ENCODE data around the gene HDAC10. TPM values are rescaled to one million over a fixed set of nuclear protein-coding genes. Genes with fewer than 3 reads are reported as not detected.
A peak's percentile ranks its signal among the peaks of the same experiment; 100 is the strongest.
"Not testable (repeated sequence)": the region's sequence is repeated elsewhere in the genome, so short reads cannot be mapped to it uniquely, and the experiment has no call there.

Gene HDAC10
- total RNA-seq, 2 experiments from 2014 or later = 37.3 to 42.3 TPM

GRCh38 chr22:50277761-50278160, 26.7 kb upstream of the HDAC10 start:
- H3K4me3 Mint-ChIP-seq = no peak overlapping the region
- H3K36me3 Mint-ChIP-seq = peaks cover 3% of the 10 kb centered on the region

GRCh38 chr22:50276143-50276542, 25.1 kb upstream of the HDAC10 start:
- H3K4me3 Mint-ChIP-seq = no peak overlapping the region
- peaks cover 3% of the 10 kb centered on the region for H3K36me3 Mint-ChIP-seq
- H3K9me3 Mint-ChIP-seq = no peaks in the 10 kb centered on the region
- peaks cover 2% of the 10 kb centered on the region for H3K4me1 Mint-ChIP-seq
- peaks cover 15% of the 10 kb centered on the region for H3K27me3 Mint-ChIP-seq
- peak; percentile 63 for DNase-seq
- H3K27ac Mint-ChIP-seq = no peak overlapping the region

More at GRCh38 chr22:50277761-50278160, 26.7 kb upstream of the HDAC10 start:
- Mint-ChIP-seq H3K27ac (no peak overlapping the region), H3K9me3 (no peaks in the 10 kb centered on the region), H3K27me3 (peaks cover 8% of the 10 kb centered on the region), H3K4me1 (peaks cover 2% of the 10 kb centered on the region)
- DNase-seq = no peak

- no peak overlapping the region for H3K27ac Mint-ChIP-seq
- H3K4me1 Mint-ChIP-seq = peaks cover 2% of the 10 kb centered on the region
- DNase-seq = no peak
- peaks cover 2% of the 10 kb centered on the region for H3K36me3 Mint-ChIP-seq
- no peak overlapping the region for H3K4me3 Mint-ChIP-seq
- no peaks in the 10 kb centered on the region for H3K9me3 Mint-ChIP-seq
- peaks cover 16% of the 10 kb centered on the region for H3K27me3 Mint-ChIP-seq
Measured at GRCh38 chr22:50275181-50276055, 24.4 kb upstream of the HDAC10 start.

- H3K27ac Mint-ChIP-seq = no peak overlapping the region
- H3K9me3 Mint-ChIP-seq = no peaks in the 10 kb centered on the region
- H3K36me3 Mint-ChIP-seq = peaks cover 2% of the 10 kb centered on the region
- H3K4me3 Mint-ChIP-seq = no peak overlapping the region
- H3K27me3 Mint-ChIP-seq = peaks cover 16% of the 10 kb centered on the region
- no peak for DNase-seq
- H3K4me1 Mint-ChIP-seq = peaks cover 2% of the 10 kb centered on the region
Measured at GRCh38 chr22:50274771-50275170, 23.7 kb upstream of the HDAC10 start.

GRCh38 chr22:50274311-50274710, 23.2 kb upstream of the HDAC10 start:
- Mint-ChIP-seq H3K36me3 (peaks cover 2% of the 10 kb centered on the region), H3K9me3 (no peaks in the 10 kb centered on the region), H3K4me3 (no peak overlapping the region), H3K27ac (no peak overlapping the region), H3K4me1 (peaks cover 3% of the 10 kb centered on the region), H3K27me3 (peaks cover 16% of the 10 kb centered on the region)
- DNase-seq = peak; percentile 46

GRCh38 chr22:50273781-50274180, 22.7 kb upstream of the HDAC10 start:
- H3K36me3 Mint-ChIP-seq, H3K9me3 Mint-ChIP-seq, DNase-seq, H3K27ac Mint-ChIP-seq, H3K4me3 Mint-ChIP-seq, H3K4me1 Mint-ChIP-seq: not testable (repeated sequence)
- H3K27me3 Mint-ChIP-seq = peaks cover 16% of the 10 kb centered on the region

- H3K27ac Mint-ChIP-seq, H3K4me1 Mint-ChIP-seq, H3K36me3 Mint-ChIP-seq, H3K4me3 Mint-ChIP-seq, DNase-seq, H3K9me3 Mint-ChIP-seq: not testable (repeated sequence)
- peaks cover 20% of the 10 kb centered on the region for H3K27me3 Mint-ChIP-seq
Measured at GRCh38 chr22:50273352-50273751, 22.3 kb upstream of the HDAC10 start.

GRCh38 chr22:50272044-50272802, 21.2 kb upstream of the HDAC10 start:
- Mint-ChIP-seq H3K27me3 (peaks cover 25% of the 10 kb centered on the region), H3K27ac (no peak overlapping the region), H3K36me3 (peaks cover 2% of the 10 kb centered on the region), H3K9me3 (no peaks in the 10 kb centered on the region), H3K4me3 (no peak overlapping the region), H3K4me1 (peaks cover 9% of the 10 kb centered on the region)
- no peak for DNase-seq

GRCh38 chr22:50271519-50271970, 20.5 kb upstream of the HDAC10 start:
- no peak overlapping the region for H3K4me3 Mint-ChIP-seq
- no peak overlapping the region for H3K27ac Mint-ChIP-seq
- no peaks in the 10 kb centered on the region for H3K9me3 Mint-ChIP-seq
- peak; percentile 69 for DNase-seq
- peaks cover 25% of the 10 kb centered on the region for H3K27me3 Mint-ChIP-seq
- H3K36me3 Mint-ChIP-seq = peaks cover 2% of the 10 kb centered on the region
- peaks cover 9% of the 10 kb centered on the region for H3K4me1 Mint-ChIP-seq

- Mint-ChIP-seq H3K9me3 (no peaks in the 10 kb centered on the region), H3K4me1 (peaks cover 9% of the 10 kb centered on the region), H3K36me3 (peaks cover 2% of the 10 kb centered on the region), H3K27ac (no peak overlapping the region), H3K27me3 (peaks cover 25% of the 10 kb centered on the region), H3K4me3 (peak overlapping the region; percentile 65)
- peak; percentile 67 for DNase-seq
Measured at GRCh38 chr22:50270666-50271394, 19.8 kb upstream of the HDAC10 start.

- peak within 1 kb of the TSS; percentile 67 for H3K4me3 Mint-ChIP-seq
- peaks cover 9% of the 10 kb centered on the region for H3K4me1 Mint-ChIP-seq
- no peaks in the 10 kb centered on the region for H3K9me3 Mint-ChIP-seq
- peaks cover 2% of the 10 kb centered on the region for H3K36me3 Mint-ChIP-seq
- no peak within 1 kb of the TSS for H3K27ac Mint-ChIP-seq
- DNase-seq = peak; percentile 72
- peaks cover 25% of the 10 kb centered on the region for H3K27me3 Mint-ChIP-seq
Measured at GRCh38 chr22:50269970-50270665, 19.1 kb upstream of the HDAC10 start, which contains the start of gene MAPK11. TSS of gene MAPK11 (minus strand) at chr22:50270380. CDS start at chr22:50270292, 88 bp downstream.

- no peak overlapping the region for H3K27ac Mint-ChIP-seq
- no peak for DNase-seq
- H3K36me3 Mint-ChIP-seq = peaks cover 2% of the 10 kb centered on the region
- H3K9me3 Mint-ChIP-seq = no peaks in the 10 kb centered on the region
- peak overlapping the region; percentile 67 for H3K4me3 Mint-ChIP-seq
- peaks cover 9% of the 10 kb centered on the region for H3K4me1 Mint-ChIP-seq
- H3K27me3 Mint-ChIP-seq = peaks cover 25% of the 10 kb centered on the region
Measured at GRCh38 chr22:50269573-50269969, 18.5 kb upstream of the HDAC10 start.

GRCh38 chr22:50268655-50269113, 17.6 kb upstream of the HDAC10 start:
- H3K27ac Mint-ChIP-seq = no peak overlapping the region

More at GRCh38 chr22:50268655-50269113, 17.6 kb upstream of the HDAC10 start:
- H3K9me3 Mint-ChIP-seq = no peaks in the 10 kb centered on the region
- no peak for DNase-seq
- peaks cover 24% of the 10 kb centered on the region for H3K27me3 Mint-ChIP-seq
- no peak overlapping the region for H3K4me3 Mint-ChIP-seq
- H3K4me1 Mint-ChIP-seq = peaks cover 7% of the 10 kb centered on the region
- H3K36me3 Mint-ChIP-seq = no peaks in the 10 kb centered on the region
